GM12878 (cell line): ENCODE data around the gene CDH2. TPM values are rescaled to one million over a fixed set of nuclear protein-coding genes. Genes with fewer than 3 reads are reported as not detected.

Source experiments
- ATAC-seq: fragments of 200-7000 bp; cut with Tn5 transposase; 3 replicates; pipeline ENCODE4 v1.9.1; 2020; ENCODE audit warnings: mild to moderate bottlenecking, moderate library complexity
- BruUV-seq: library from RNA; stranded (reverse); fragments of 400-500 nt; replicated peaks from 2 replicates; lab custom pipeline; 2021; lab: Mats Ljungman, UMichigan
- CTCF ChIA-PET: fragments of 300-600 bp; sonication (Branson Sonifier 250); formaldehyde crosslinking; extraction: SDS; loops from one replicate; lab custom pipeline; 2021; ENCODE audit warnings: inconsistent platforms; lab: Yijun Ruan, JAX
- POLR2A ChIA-PET: fragments of 350-600 bp; formaldehyde crosslinking; extraction: SDS; loops from one replicate; lab custom pipeline; 2021; ENCODE audit warnings: inconsistent platforms; lab: Charles Lee
- RAD21 ChIA-PET: fragments of 300-600 bp; sonication (Branson Sonifier 250); formaldehyde crosslinking; loops from one replicate; lab custom pipeline; 2023; ENCODE audit warnings: antibody characterized with exemption; ENCODE audit not compliant: unreplicated experiment; lab: Charles Lee
- SMC1A ChIA-PET: fragments of 300-600 bp; sonication (Branson Sonifier 250); formaldehyde crosslinking; loops from one replicate; lab custom pipeline; 2023; ENCODE audit not compliant: unreplicated experiment, uncharacterized antibody; lab: Charles Lee
- DNase-seq: peaks from one replicate; pipeline ENCODE4 v3.0.0-alpha.2; 2011; ENCODE audit warnings: low read depth, low spot score
- FAIRE-seq: peaks from 3 replicates; lab custom pipeline; 2011; peaks lifted over from hg19 to GRCh38; lab: Jason Lieb, UNC
- H2AFZ ChIP-seq: 2 replicates; pipeline ENCODE4 v1.6.0; 2011; ENCODE audit warnings: low read depth, low read length, control low read depth; ENCODE audit not compliant: control insufficient read depth
- H3K27ac ChIP-seq: 2 replicates; pipeline ENCODE4 v1.5.1; 2011; ENCODE audit warnings: control low read depth; ENCODE audit not compliant: control insufficient read depth, insufficient read depth
- H3K27me3 ChIP-seq, 2 experiments: replicated peaks in 1 of 2; 2 replicates each; pipeline versions ENCODE4 v1.6.0 to v1.6.1; 2011; ENCODE audit warnings: low read length in 1 of 2; ENCODE audit not compliant: control insufficient read depth in 2 of 2, insufficient read depth in 2 of 2
- H3K36me3 ChIP-seq, 2 experiments: 2 replicates each; pipeline ENCODE4 v1.5.1; 2011; ENCODE audit warnings: low read length in 1 of 2; ENCODE audit not compliant: control insufficient read depth in 2 of 2, insufficient read depth in 2 of 2
- H3K4me1 ChIP-seq: 2 replicates; pipeline ENCODE4 v1.6.1; 2011; ENCODE audit warnings: mild to moderate bottlenecking, low read length, moderate library complexity, mixed read lengths; ENCODE audit not compliant: control insufficient read depth, insufficient read depth
- H3K4me2 ChIP-seq: 2 replicates; pipeline ENCODE4 v1.6.0; 2011; ENCODE audit warnings: control low read depth; ENCODE audit not compliant: control insufficient read depth, insufficient read depth
- H3K4me3 ChIP-seq: fragments of 200-600 bp; sonication (generic); 2 replicates; pipeline ENCODE4 v1.5.1; 2016
- H3K79me2 ChIP-seq: 2 replicates; pipeline ENCODE4 v1.6.0; 2011; ENCODE audit warnings: low read length; ENCODE audit not compliant: control insufficient read depth, insufficient read depth
- H3K9ac ChIP-seq: 2 replicates; pipeline ENCODE4 v1.8.0; 2011; ENCODE audit warnings: low read length, control low read depth, mixed read lengths; ENCODE audit not compliant: control insufficient read depth, insufficient read depth
- H3K9me3 ChIP-seq: replicated peaks from 3 replicates; pipeline ENCODE4 v1.5.1; 2011; ENCODE audit warnings: mild to moderate bottlenecking, low read length; ENCODE audit not compliant: control insufficient read depth, insufficient read depth
- H4K20me1 ChIP-seq: 2 replicates; pipeline ENCODE4 v1.6.0; 2011; ENCODE audit not compliant: control insufficient read depth, insufficient read depth
- BCL3 ChIP-seq: IDR thresholded peaks from 2 replicates; pipeline ENCODE4 v1.6.1; 2011; ENCODE audit warnings: borderline replicate concordance, low read depth, mild to moderate bottlenecking, moderate library complexity, low read length; ENCODE audit not compliant: insufficient read depth, poor library complexity, severe bottlenecking
- CBX3 ChIP-seq: fragments of 200-600 bp; sonication (generic); IDR thresholded peaks from 2 replicates; pipeline ENCODE4 v1.6.1; 2016; ENCODE audit warnings: low read depth, borderline replicate concordance
- CEBPB ChIP-seq, 2 experiments: fragments of 150-350 bp in 1 of 2; IDR thresholded peaks; 2 replicates each; pipeline ENCODE4 v1.6.1; 2012 to 2014; ENCODE audit warnings: low read depth in 2 of 2, low read length in 2 of 2, borderline replicate concordance in 1 of 2, inconsistent platforms in 1 of 2
- ESRRA ChIP-seq: IDR thresholded peaks from 2 replicates; pipeline ENCODE4 v1.6.1; 2012; ENCODE audit warnings: mild to moderate bottlenecking, low read length, improper control_type of control experiment
- NFXL1 ChIP-seq: fragments of 450-650 bp; IDR thresholded peaks from 2 replicates; pipeline ENCODE4 v1.6.1; 2017; ENCODE audit warnings: antibody characterized with exemption, mild to moderate bottlenecking, borderline replicate concordance
- POLR2AphosphoS2 ChIP-seq: IDR thresholded peaks from 2 replicates; pipeline ENCODE4 v1.6.1; 2011; ENCODE audit warnings: low read depth, mild to moderate bottlenecking, low read length, improper control_type of control experiment, moderate library complexity
- SMAD1 ChIP-seq: fragments of 450-650 bp; IDR thresholded peaks from 2 replicates; pipeline ENCODE4 v1.6.1; 2018; ENCODE audit warnings: mild to moderate bottlenecking, low read depth; ENCODE audit not compliant: partially characterized antibody
- SPI1 ChIP-seq: IDR thresholded peaks from 2 replicates; pipeline ENCODE4 v1.6.1; 2011; ENCODE audit warnings: low read depth, mild to moderate bottlenecking, low read length, moderate library complexity, borderline replicate concordance; ENCODE audit not compliant: insufficient read depth
- STAT3 ChIP-seq: IDR thresholded peaks from 2 replicates; pipeline ENCODE4 v1.6.1; 2011; ENCODE audit warnings: low read depth, low read length, improper control_type of control experiment
- WRNIP1 ChIP-seq: IDR thresholded peaks from 2 replicates; pipeline ENCODE4 v1.6.1; 2011; ENCODE audit warnings: low read depth, low read length, improper control_type of control experiment, borderline replicate concordance
- YBX1 ChIP-seq: fragments of 450-650 bp; IDR thresholded peaks from 2 replicates; pipeline ENCODE4 v1.6.1; 2016; ENCODE audit warnings: antibody characterized with exemption
- ZBTB11 ChIP-seq: fragments of 450-650 bp; formaldehyde crosslinking; IDR thresholded peaks from 2 replicates; pipeline ENCODE4 v1.5.0; 2022; ENCODE audit warnings: mild to moderate bottlenecking, missing genetic modification characterization
- WGBS: methylation state at CpG from one replicate; pipeline ENCODE4 v1.1.6; 2016; ENCODE audit warnings: low lambda C conversion rate; ENCODE audit not compliant: insufficient replicate concordance, insufficient coverage; ENCODE audit errors: missing lambda C conversion rate; 5-methylcytosine and 5-hydroxymethylcytosine counted together
- in situ Hi-C: fragments of 300-500 bp; cut with MboI; formaldehyde crosslinking; loops from 9 replicates; pipeline ENCODE4 v1.14.3; 2018; ENCODE audit warnings: mixed read lengths
- intact Hi-C: fragments of 100-400 bp; cut with micrococcal nuclease; formaldehyde crosslinking; loops from one replicate; pipeline ENCODE4 v1.14.2; 2022; ENCODE audit not compliant: unreplicated experiment
- polyA plus RNA-seq, 11 experiments: library from polyadenylated mRNA; depleted of rRNA in 4 of 11; unstranded in 6 of 11; stranded (reverse) in 5 of 11; fragments of >200 nt; fragmentation: Nextera tagmentation in 4 of 11; fragmentation: Illumina TruSeq in 1 of 11; extraction: Ambion mirVana in 4 of 11; extraction: Trizol in 1 of 11; gene quantifications; 1 replicate in 1 of 11; 2 replicates in 10 of 11; pipeline versions ENCODE4 v1.2.1 to v1.2.3, GENCODE V29; 2011 to 2016; ENCODE audit warnings: inconsistent platforms in 2 of 11, missing spikeins in 2 of 11, low read depth in 1 of 11
- total RNA-seq, 4 experiments: library from RNA; depleted of rRNA in 3 of 4; stranded (reverse); fragments of >200 nt in 3 of 4; fragmentation: Illumina TruSeq in 1 of 4; extraction: Trizol in 1 of 4; gene quantifications; 2 replicates each; pipeline versions ENCODE4 v1.2.1 to v1.2.3, GENCODE V29; 2013 to 2021

Gene CDH2
- total and polyA plus RNA-seq, 10 of the 15 experiments (the other 5 are each of a cell fraction or from before 2014, with no cell fraction given): 0.01 to 0.25 (median 0.06) TPM; not detected in 4

- TF ChIP-seq CBX3: no peak
Observed at GRCh38 chr18:28043631-28044030, 133.3 kb downstream of the CDH2 start (continued).

- CTCF ChIA-PET: no interaction called here
- no peaks in the 10 kb centered on the region for H3K9me3 ChIP-seq
- FAIRE-seq: no peak
- intact Hi-C loops (no loop called here), in situ Hi-C loops (no loop called here)
- no peaks in the 10 kb centered on the region for H3K27me3 ChIP-seq
- DNase-seq: no peak
- no peak overlapping the region for H3K9ac ChIP-seq
- TF ChIP-seq NFXL1 (no peak), STAT3 (no peak), YBX1 (no peak)
- no peaks in the 10 kb centered on the region for H3K4me1 ChIP-seq
- H3K79me2 ChIP-seq: no peaks in the 10 kb centered on the region
- SMC1A ChIA-PET: no interaction called here
- H3K4me3 ChIP-seq: no peak overlapping the region
- POLR2A ChIA-PET: no interaction called here
- RAD21 ChIA-PET: no interaction called here
- H2AFZ ChIP-seq: no peak overlapping the region
- no peak overlapping the region for H3K4me2 ChIP-seq
- WGBS: 16% methylated on average over 5 of the region's 5 CpGs
- H3K27ac ChIP-seq: no peak overlapping the region
- no peak for ATAC-seq
- BruUV-seq: no TSS peak
- H3K36me3 ChIP-seq: no peaks in the 10 kb centered on the region
- no peaks in the 10 kb centered on the region for H4K20me1 ChIP-seq
Observed at GRCh38 chr18:28041366-28041765, 135.6 kb downstream of the CDH2 start.

GRCh38 chr18:28040716-28041115 lies 136.2 kb downstream of the CDH2 start:
- SMC1A ChIA-PET: interaction anchor here (0.8 kb wide), 1 partner anchor 11 kb away, joined by 3 read pairs; no protein-coding TSS in a partner anchor
- no peaks in the 10 kb centered on the region for H4K20me1 ChIP-seq
- FAIRE-seq (no peak), ATAC-seq (no peak), DNase-seq (no peak)
- POLR2A ChIA-PET: no interaction called here
- no peaks in the 10 kb centered on the region for H3K9me3 ChIP-seq
- H3K4me3 ChIP-seq: no peak overlapping the region
- RAD21 ChIA-PET: no interaction called here
- no peak overlapping the region for H3K27ac ChIP-seq
- H3K36me3 ChIP-seq: no peaks in the 10 kb centered on the region
- no peak overlapping the region for H2AFZ ChIP-seq
- H3K27me3 ChIP-seq: no peaks in the 10 kb centered on the region
- no peak overlapping the region for H3K9ac ChIP-seq
- no peaks in the 10 kb centered on the region for H3K79me2 ChIP-seq
- CTCF ChIA-PET: no interaction called here
- H3K4me1 ChIP-seq: no peaks in the 10 kb centered on the region
- BruUV-seq: no TSS peak
- intact Hi-C loops (no loop called here), in situ Hi-C loops (no loop called here)
- no peak overlapping the region for H3K4me2 ChIP-seq
- no peak for TF ChIP-seq POLR2AphosphoS2
- no peak for TF ChIP-seq BCL3
- TF ChIP-seq WRNIP1: no peak
- no peak for TF ChIP-seq ZBTB11 (CRISPR knock-in tag)
- TF ChIP-seq ESRRA: no peak
- no peak for TF ChIP-seq CEBPB (IDR thresholded peaks at IDR 0.05; ENCODE audit: borderline replicate concordance in 1 of 2, low read depth in 2 of 2, low read length in 2 of 2)
- no peak for TF ChIP-seq SPI1
- no peak for TF ChIP-seq SMAD1
